H1 (cell line): ENCODE data around the gene C8B. TPM values are rescaled to one million over a fixed set of nuclear protein-coding genes. Genes with fewer than 3 reads are reported as not detected.

Experiments used
- CTCF ChIA-PET: fragments of 300-600 bp; sonication (Branson Sonifier 250); formaldehyde crosslinking; loops from one replicate; lab custom pipeline; 2021; ENCODE audit not compliant: partially characterized antibody; lab: Charles Lee
- POLR2A ChIA-PET: fragments of 300-600 bp; sonication (Branson Sonifier 250); formaldehyde crosslinking; loops from one replicate; lab custom pipeline; 2021; ENCODE audit warnings: inconsistent platforms; ENCODE audit not compliant: partially characterized antibody; lab: Charles Lee
- DNase-seq, 2 experiments: peaks; one replicate each; pipeline versions ENCODE4 v3.0.0 to v3.0.0-alpha.2; 2010 to 2022; ENCODE audit warnings: low spot score in 2 of 2, low read depth in 1 of 2, mixed read lengths in 1 of 2
- FAIRE-seq: peaks from 2 replicates; lab custom pipeline; 2011; peaks lifted over from hg19 to GRCh38; lab: Jason Lieb, UNC
- H2AFZ ChIP-seq: 2 replicates; pipeline ENCODE4 v1.8.1; 2012; ENCODE audit warnings: low read length, inconsistent platforms
- H2AK5ac ChIP-seq: 2 replicates; pipeline ENCODE4 v1.6.1; 2013; ENCODE audit warnings: low read depth, low read length
- H2BK120ac ChIP-seq: replicated peaks from 2 replicates; pipeline ENCODE3; 2013; ENCODE audit warnings: low read depth, low read length, inconsistent platforms
- H2BK12ac ChIP-seq: 2 replicates; pipeline ENCODE4 v1.6.1; 2013; ENCODE audit warnings: low read depth, low read length
- H2BK15ac ChIP-seq: 2 replicates; pipeline ENCODE4 v1.6.1; 2013; ENCODE audit warnings: low read length
- H2BK20ac ChIP-seq: 2 replicates; pipeline ENCODE4 v1.6.1; 2013; ENCODE audit warnings: low read length
- H2BK5ac ChIP-seq: 2 replicates; pipeline ENCODE4 v1.6.1; 2013; ENCODE audit warnings: low read depth, low read length
- H3K14ac ChIP-seq: 2 replicates; pipeline ENCODE4 v1.6.1; 2013; ENCODE audit warnings: inconsistent platforms; ENCODE audit not compliant: insufficient read length
- H3K18ac ChIP-seq: 2 replicates; pipeline ENCODE4 v1.6.1; 2013; ENCODE audit warnings: low read length; ENCODE audit errors: extremely low read depth
- H3K23ac ChIP-seq: 2 replicates; pipeline ENCODE4 v1.6.1; 2013; ENCODE audit warnings: inconsistent platforms; ENCODE audit not compliant: insufficient read length
- H3K23me2 ChIP-seq: 2 replicates; pipeline ENCODE4 v1.6.1; 2013; ENCODE audit warnings: low read depth, low read length
- H3K27ac ChIP-seq: 2 replicates; pipeline ENCODE4 v1.6.1; 2011; ENCODE audit warnings: low read depth, low read length, inconsistent platforms
- H3K27me3 ChIP-seq, 4 experiments: replicated peaks in 1 of 4; 1 replicate in 1 of 4; 2 replicates in 3 of 4; pipeline versions ENCODE4 v1.6.1 to v1.8.1; 2011 to 2013; ENCODE audit warnings: low read length in 3 of 4, mild to moderate bottlenecking in 3 of 4, inconsistent platforms in 2 of 4, mixed read lengths in 2 of 4, moderate library complexity in 1 of 4; ENCODE audit not compliant: control insufficient read depth in 3 of 4, insufficient read depth in 3 of 4; ENCODE audit errors: extremely low read depth in 1 of 4
- H3K36me3 ChIP-seq, 4 experiments: 2 replicates each; pipeline versions ENCODE4 v1.6.1 to v1.8.1; 2011 to 2013; ENCODE audit warnings: mild to moderate bottlenecking in 4 of 4, low read length in 3 of 4, moderate library complexity in 2 of 4, control low read depth in 1 of 4, inconsistent platforms in 1 of 4; ENCODE audit not compliant: insufficient read depth in 4 of 4, control insufficient read depth in 2 of 4
- H3K4ac ChIP-seq: replicated peaks from 2 replicates; pipeline ENCODE3; 2013; ENCODE audit warnings: low read length, low read depth, mixed read lengths, inconsistent platforms; ENCODE audit not compliant: insufficient read length
- H3K4me1 ChIP-seq, 4 experiments: replicated peaks in 1 of 4; 1 replicate in 1 of 4; 2 replicates in 3 of 4; pipeline versions ENCODE4 v1.6.1 to v1.8.1; 2011 to 2013; ENCODE audit warnings: low read length in 3 of 4, inconsistent platforms in 2 of 4, mixed read lengths in 1 of 4; ENCODE audit not compliant: insufficient read depth in 4 of 4, control insufficient read depth in 3 of 4
- H3K4me2 ChIP-seq, 2 experiments: 2 replicates each; pipeline versions ENCODE4 v1.6.1 to v1.8.1; 2011 to 2013; ENCODE audit warnings: low read depth in 2 of 2, low read length in 2 of 2, control low read depth in 1 of 2, inconsistent platforms in 1 of 2, mild to moderate bottlenecking in 1 of 2; ENCODE audit not compliant: insufficient read depth in 1 of 2
- H3K4me3 ChIP-seq, 4 experiments: fragments of 200-600, 300-600 bp in 1 of 4; sonication (generic), shearing (Covaris generic), sonication (Bioruptor Twin) in 1 of 4; 2 replicates each; pipeline versions ENCODE4 v1.5.1 to v1.8.1; 2011 to 2016; ENCODE audit warnings: low read length in 4 of 4, low read depth in 3 of 4, control low read depth in 2 of 4, inconsistent platforms in 2 of 4, mild to moderate bottlenecking in 2 of 4, mixed read lengths in 1 of 4, moderate library complexity in 1 of 4; ENCODE audit not compliant: insufficient read depth in 2 of 4; ENCODE audit errors: extremely low read depth in 1 of 4
- H3K56ac ChIP-seq: replicated peaks from 2 replicates; pipeline ENCODE3; 2013; ENCODE audit warnings: low read depth, mild to moderate bottlenecking, mixed read lengths, low read length, inconsistent platforms; ENCODE audit not compliant: insufficient read length
- H3K79me1 ChIP-seq: 2 replicates; pipeline ENCODE4 v1.6.1; 2013; ENCODE audit warnings: low read depth, low read length, control low read depth
- H3K79me2 ChIP-seq, 2 experiments: 2 replicates each; pipeline versions ENCODE4 v1.6.1 to v1.8.1; 2012 to 2013; ENCODE audit warnings: low read length in 2 of 2, mild to moderate bottlenecking in 2 of 2, inconsistent platforms in 1 of 2; ENCODE audit not compliant: insufficient read depth in 2 of 2, control insufficient read depth in 1 of 2
- H3K9ac ChIP-seq, 4 experiments: replicated peaks in 1 of 4; 1 replicate in 1 of 4; 2 replicates in 3 of 4; pipeline versions ENCODE4 v1.6.1 to v1.8.1; 2011 to 2013; ENCODE audit warnings: low read depth in 3 of 4, low read length in 3 of 4, control low read depth in 2 of 4, mild to moderate bottlenecking in 2 of 4, moderate library complexity in 2 of 4, inconsistent platforms in 1 of 4; ENCODE audit errors: extremely low read depth in 1 of 4
- H3K9me3 ChIP-seq, 2 experiments: 2 replicates each; pipeline versions ENCODE4 v1.6.1 to v1.8.1; 2012 to 2013; ENCODE audit warnings: mild to moderate bottlenecking in 2 of 2, moderate library complexity in 2 of 2, control low read depth in 1 of 2, inconsistent platforms in 1 of 2, low read depth in 1 of 2, low read length in 1 of 2, mixed read lengths in 1 of 2; ENCODE audit not compliant: insufficient read depth in 2 of 2
- H4K20me1 ChIP-seq, 2 experiments: replicated peaks in 1 of 2; 2 replicates each; pipeline versions ENCODE3 to v1.8.1; 2011 to 2013; ENCODE audit warnings: inconsistent platforms in 2 of 2, low read length in 2 of 2, mild to moderate bottlenecking in 1 of 2; ENCODE audit not compliant: insufficient read depth in 2 of 2, control insufficient read depth in 1 of 2
- H4K5ac ChIP-seq: 2 replicates; pipeline ENCODE4 v1.6.1; 2013; ENCODE audit warnings: low read length, low read depth, mixed read lengths, inconsistent platforms; ENCODE audit not compliant: insufficient read length
- H4K8ac ChIP-seq: 2 replicates; pipeline ENCODE4 v1.8.0; 2013; ENCODE audit warnings: mild to moderate bottlenecking, moderate library complexity, low read length, inconsistent platforms; ENCODE audit not compliant: insufficient read depth; ENCODE audit errors: extremely low read depth
- H4K91ac ChIP-seq: replicated peaks from 2 replicates; pipeline ENCODE3; 2013; ENCODE audit warnings: low read length, mixed read lengths, inconsistent platforms; ENCODE audit not compliant: insufficient read length
- BRCA1 ChIP-seq: IDR thresholded peaks from 2 replicates; pipeline ENCODE4 v1.6.1; 2012; ENCODE audit warnings: low read depth, low read length, improper control_type of control experiment
- GTF2F1 ChIP-seq: IDR thresholded peaks from 2 replicates; pipeline ENCODE4 v1.6.1; 2012; ENCODE audit warnings: low read depth, low read length, improper control_type of control experiment, borderline replicate concordance
- KDM1A ChIP-seq: fragments of 200-600, 300-600 bp; sonication (generic); IDR thresholded peaks from 2 replicates; pipeline ENCODE4 v1.7.1; 2016; ENCODE audit warnings: mild to moderate bottlenecking, low read length, borderline replicate concordance
- SP4 ChIP-seq: IDR thresholded peaks from 2 replicates; pipeline ENCODE4 v1.6.1; 2012; ENCODE audit warnings: low read length, inconsistent platforms
- TEAD4 ChIP-seq: IDR thresholded peaks from 2 replicates; pipeline ENCODE4 v1.6.1; 2012; ENCODE audit warnings: low read depth, low read length, inconsistent platforms, mixed read lengths
- WGBS, 2 experiments: shearing (Covaris generic) in 1 of 2; methylation state at CpG; one replicate each; pipeline versions ENCODE4 v1.1.6 to v1.1.7; 2013 to 2015; ENCODE audit warnings: low lambda C conversion rate in 2 of 2, mixed read lengths in 2 of 2, inconsistent platforms in 1 of 2, low coverage in 1 of 2, missing lambda C conversion rate in 1 of 2; ENCODE audit not compliant: insufficient replicate concordance in 2 of 2, insufficient coverage in 1 of 2, insufficient read length in 1 of 2; ENCODE audit errors: extremely low coverage in 1 of 2, missing lambda C conversion rate in 1 of 2; 5-methylcytosine and 5-hydroxymethylcytosine counted together
- polyA plus RNA-seq, 7 experiments: library from polyadenylated mRNA; depleted of rRNA in 3 of 7; stranded (reverse) in 5 of 7; unstranded in 2 of 7; fragments of >200 nt in 5 of 7; fragments of 200-250 nt in 2 of 7; gene quantifications; 1 replicate in 5 of 7; 2 replicates in 1 of 7; 4 replicates in 1 of 7; pipeline versions ENCODE4 v1.2.1 to v1.2.3, GENCODE V29; 2011 to 2013; ENCODE audit warnings: missing spikeins in 2 of 7, mixed read lengths in 2 of 7
- total RNA-seq: library from RNA; stranded (reverse); fragmentation: NEBNext Ultra II Directional; extraction: Animal tissue kit (Norgen Biotek cat#: 25700); gene quantifications from 2 replicates; pipeline ENCODE4 v1.2.1, GENCODE V29; 2021

Gene C8B
- total and polyA plus RNA-seq, 2 of the 8 experiments (the other 6 are each of a cell fraction or from before 2014, with no cell fraction given) = not detected

DNA sequence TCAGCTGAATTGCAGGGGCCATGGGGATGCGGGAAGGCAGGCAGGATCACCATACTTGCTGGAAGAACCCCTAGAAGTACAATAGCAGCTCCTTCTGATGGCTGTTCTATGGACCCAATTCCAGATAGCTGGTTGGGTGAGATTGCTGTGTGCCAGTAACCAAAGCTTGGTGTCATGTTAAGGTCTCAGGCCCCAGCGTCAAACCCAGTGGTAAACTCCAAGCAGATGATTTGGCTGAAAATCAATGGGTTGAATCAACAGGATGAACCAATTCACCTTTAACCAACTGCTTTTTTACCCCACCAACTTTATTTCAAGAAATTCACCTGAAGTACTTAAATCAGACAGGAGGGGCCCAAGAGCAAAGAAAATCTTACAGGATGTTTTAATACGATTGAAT, 37.8 kb downstream of the C8B start:
- WGBS, 2 experiments = 94% methylated on average over 3 of the region's 3 CpGs; no CpG with 5 or more reads in 1 of the 2 experiments
- Histone ChIP-seq H2BK120ac (no peak overlapping the region), H3K18ac (no peak overlapping the region), H4K91ac (no peak overlapping the region), H3K14ac (no peak overlapping the region), H3K9me3 (no peaks in the 10 kb centered on the region), H4K5ac (no peak overlapping the region), H3K4me3 (no peak overlapping the region), H3K23me2 (peaks cover 2% of the 10 kb centered on the region; the same call in 1 of the 2 replicates), H3K27me3 (no peaks in the 10 kb centered on the region), H3K23ac (no peak overlapping the region), H2BK12ac (no peak overlapping the region), H4K20me1 (no peaks in the 10 kb centered on the region), H2BK20ac (no peak overlapping the region), H4K8ac (no peak overlapping the region), H2BK15ac (no peak overlapping the region), H3K27ac (no peak overlapping the region), H3K4me1 (peaks cover 0 to 7% (median 2%) of the 10 kb centered on the region in 4 experiments; a peak in 2 of 7 replicates), H3K79me1 (no peaks in the 10 kb centered on the region), H2AK5ac (no peak overlapping the region), H3K4ac (no peak overlapping the region), H3K4me2 (no peak overlapping the region), H2AFZ (no peak overlapping the region), H2BK5ac (no peak overlapping the region), H3K79me2 (no peaks in the 10 kb centered on the region), H3K36me3 (no peaks in the 10 kb centered on the region), H3K56ac (no peak overlapping the region), H3K9ac (no peak overlapping the region)
- ChIA-PET CTCF (interaction anchor here (1.6 to 2.1 kb wide), 3 partner anchors 10 to 27 kb away, joined by 3 to 6 read pairs (median 5); no protein-coding TSS in a partner anchor), POLR2A (interaction anchor here (0.6 kb wide), 1 partner anchor 393 kb away, joined by 3 read pairs; no protein-coding TSS in a partner anchor)
- TF ChIP-seq TEAD4 (no peak), SP4 (no peak), BRCA1 (no peak), KDM1A (no peak), GTF2F1 (no peak)
- DNase-seq = no peak
- no peak for FAIRE-seq
